Peyer's patch (tissue), 4 donors: ENCODE results near the gene PYROXD2. TPM values are rescaled to one million over a fixed set of nuclear protein-coding genes. Genes with fewer than 3 reads are reported as not detected.

ENCODE experiments used
- DNase-seq, 3 donors: peaks; one replicate each; pipeline ENCODE4 v3.0.0-alpha.2; 2017 to 2019
- H3K27ac ChIP-seq, 4 donors: fragments of 200-600 bp; sonication (generic); one replicate each; pipeline ENCODE4 v1.5.1; 2016 to 2019
- H3K27me3 ChIP-seq, 2 donors: fragments of 200-600 bp; sonication (generic); one replicate each; pipeline ENCODE4 v1.5.1; 2019
- H3K36me3 ChIP-seq, 3 donors: fragments of 200-600 bp; sonication (generic); one replicate each; pipeline ENCODE4 v1.5.1; 2016 to 2019
- H3K4me1 ChIP-seq, 4 donors: fragments of 200-600 bp; sonication (generic); one replicate each; pipeline ENCODE4 v1.5.1; 2016 to 2019
- H3K4me3 ChIP-seq, 4 donors: fragments of 200-600 bp; sonication (generic); 1 replicate in 3 of 4; 2 replicates in 1 of 4; pipeline ENCODE4 v1.5.1; 2016 to 2019; ENCODE audit warnings: mild to moderate bottlenecking in 1 of 4
- H3K9me3 ChIP-seq, 4 donors: fragments of 200-600 bp; sonication (generic); one replicate each; pipeline ENCODE4 v1.5.1; 2016 to 2019; ENCODE audit warnings: mild to moderate bottlenecking in 1 of 4
- POLR2A ChIP-seq, 2 donors: fragments of 450-650 bp; IDR thresholded peaks; one replicate each; pipeline ENCODE4 v1.5.1; 2017; ENCODE audit warnings: antibody characterized with exemption in 2 of 2, mild to moderate bottlenecking in 2 of 2, moderate library complexity in 2 of 2
- total RNA-seq, 4 donors: library from RNA; depleted of rRNA; stranded (reverse); fragments of >200 nt; gene quantifications; one replicate each; pipeline ENCODE4 v1.1.0, GENCODE V29; 2016
- TF ChIP-seq, protein P1 (sequence below), 6 experiments: fragments of 450-650 bp in 4 of 6; fragments of 200-600 bp in 2 of 6; sonication (generic) in 1 of 6; IDR thresholded peaks; one replicate each; pipeline ENCODE4 v1.5.1; 2017 to 2019; ENCODE audit warnings: antibody characterized with exemption in 6 of 6, mild to moderate bottlenecking in 3 of 6, moderate library complexity in 1 of 6

PYROXD2 gene
- total RNA-seq, 4 donors from 2014 or later: 7.0 to 23.1 (median 11.5) TPM

GRCh38 chr10:98364432-98365102 lies 50.4 kb downstream of the PYROXD2 start:
- no peak overlapping the region for H3K27ac ChIP-seq
- DNase-seq: no peak
- no peaks in the 10 kb centered on the region for H3K4me1 ChIP-seq
- H3K4me3 ChIP-seq: no peak overlapping the region
- H3K9me3 ChIP-seq: no peaks in the 10 kb centered on the region
- no peaks in the 10 kb centered on the region for H3K27me3 ChIP-seq
- TF ChIP-seq, protein P1, sequence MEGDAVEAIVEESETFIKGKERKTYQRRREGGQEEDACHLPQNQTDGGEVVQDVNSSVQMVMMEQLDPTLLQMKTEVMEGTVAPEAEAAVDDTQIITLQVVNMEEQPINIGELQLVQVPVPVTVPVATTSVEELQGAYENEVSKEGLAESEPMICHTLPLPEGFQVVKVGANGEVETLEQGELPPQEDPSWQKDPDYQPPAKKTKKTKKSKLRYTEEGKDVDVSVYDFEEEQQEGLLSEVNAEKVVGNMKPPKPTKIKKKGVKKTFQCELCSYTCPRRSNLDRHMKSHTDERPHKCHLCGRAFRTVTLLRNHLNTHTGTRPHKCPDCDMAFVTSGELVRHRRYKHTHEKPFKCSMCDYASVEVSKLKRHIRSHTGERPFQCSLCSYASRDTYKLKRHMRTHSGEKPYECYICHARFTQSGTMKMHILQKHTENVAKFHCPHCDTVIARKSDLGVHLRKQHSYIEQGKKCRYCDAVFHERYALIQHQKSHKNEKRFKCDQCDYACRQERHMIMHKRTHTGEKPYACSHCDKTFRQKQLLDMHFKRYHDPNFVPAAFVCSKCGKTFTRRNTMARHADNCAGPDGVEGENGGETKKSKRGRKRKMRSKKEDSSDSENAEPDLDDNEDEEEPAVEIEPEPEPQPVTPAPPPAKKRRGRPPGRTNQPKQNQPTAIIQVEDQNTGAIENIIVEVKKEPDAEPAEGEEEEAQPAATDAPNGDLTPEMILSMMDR (IDR thresholded peaks at IDR 0.05): no peak
- no peak for TF ChIP-seq POLR2A (IDR thresholded peaks at IDR 0.05)
- no peaks in the 10 kb centered on the region for H3K36me3 ChIP-seq

GRCh38 chr10:98363220-98363619 lies 51.8 kb downstream of the PYROXD2 start:
- Histone ChIP-seq H3K36me3 (no peaks in the 10 kb centered on the region), H3K27me3 (no peaks in the 10 kb centered on the region), H3K4me3 (no peak overlapping the region), H3K9me3 (no peaks in the 10 kb centered on the region), H3K4me1 (no peaks in the 10 kb centered on the region), H3K27ac (no peak overlapping the region)
- DNase-seq: no peak
- TF ChIP-seq, protein P1 (IDR thresholded peaks at IDR 0.05): no peak
- TF ChIP-seq POLR2A (IDR thresholded peaks at IDR 0.05): no peak

- Histone ChIP-seq H3K9me3 (no peaks in the 10 kb centered on the region), H3K4me3 (no peak overlapping the region), H3K27ac (peak overlapping the region in 3 of 4 donors; percentile 18 to 56 (median 34)), H3K4me1 (no peaks in the 10 kb centered on the region), H3K36me3 (no peaks in the 10 kb centered on the region), H3K27me3 (no peaks in the 10 kb centered on the region)
- peak in 2 of 3 donors; percentile 29 to 74 for DNase-seq
- no peak for TF ChIP-seq POLR2A (IDR thresholded peaks at IDR 0.05)
- TF ChIP-seq, protein P1 (IDR thresholded peaks at IDR 0.05): no peak
These were observed 53.6 kb downstream of the PYROXD2 start for GRCh38 chr10:98361131-98362025.

GRCh38 chr10:98357194-98357822 lies 57.7 kb downstream of the PYROXD2 start:
- no peak for DNase-seq
- H3K36me3 ChIP-seq: no peaks in the 10 kb centered on the region
- TF ChIP-seq POLR2A (IDR thresholded peaks at IDR 0.05): no peak
- TF ChIP-seq, protein P1 (IDR thresholded peaks at IDR 0.05): no peak
- no peak overlapping the region for H3K27ac ChIP-seq
- H3K9me3 ChIP-seq: no peaks in the 10 kb centered on the region
- no peak overlapping the region for H3K4me3 ChIP-seq
- H3K27me3 ChIP-seq: no peaks in the 10 kb centered on the region
- H3K4me1 ChIP-seq: no peaks in the 10 kb centered on the region

DNA sequence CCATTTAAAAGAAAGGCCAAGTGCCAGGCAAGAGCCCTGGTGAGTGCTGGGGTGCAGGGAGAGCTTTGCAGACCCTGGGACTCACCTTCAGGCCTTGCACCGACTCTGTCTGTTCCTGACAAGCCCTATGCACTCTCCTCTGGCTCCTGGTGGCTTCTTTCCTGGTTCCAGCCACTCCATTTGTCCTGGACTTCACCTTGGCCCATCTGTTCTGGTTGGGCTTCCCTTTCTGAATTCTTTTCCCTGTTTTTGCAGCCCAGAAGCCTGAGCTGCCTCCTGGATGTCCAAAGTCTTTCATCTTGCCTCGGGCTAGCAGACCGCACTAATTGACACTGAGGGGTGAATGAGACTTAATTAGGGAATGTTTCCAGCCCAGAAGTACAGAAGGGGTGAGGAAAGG lies 60.5 kb downstream of the PYROXD2 start:
- no peaks in the 10 kb centered on the region for H3K27me3 ChIP-seq
- H3K4me3 ChIP-seq: no peak overlapping the region
- H3K27ac ChIP-seq: no peak overlapping the region
- no peak for DNase-seq
- H3K36me3 ChIP-seq: no peaks in the 10 kb centered on the region
- no peaks in the 10 kb centered on the region for H3K4me1 ChIP-seq
- TF ChIP-seq POLR2A (IDR thresholded peaks at IDR 0.05): no peak
- TF ChIP-seq, protein P1 (IDR thresholded peaks at IDR 0.05): no peak
- no peaks in the 10 kb centered on the region for H3K9me3 ChIP-seq
